Mucosa of stomach (tissue), 1 donor: ENCODE measurements around the gene TMEM39A.

Source experiments
- H3K27me3 ChIP-seq: one replicate; pipeline ENCODE4 v1.7.0; 2013; ENCODE audit warnings: mild to moderate bottlenecking, low read length; ENCODE audit not compliant: control insufficient read depth, insufficient read depth
- H3K36me3 ChIP-seq: one replicate; pipeline ENCODE4 v1.7.0; 2013; ENCODE audit warnings: low read length; ENCODE audit not compliant: control insufficient read depth, insufficient read depth
- H3K4me1 ChIP-seq: one replicate; pipeline ENCODE4 v1.7.0; 2013; ENCODE audit warnings: mild to moderate bottlenecking, low read length; ENCODE audit not compliant: control insufficient read depth, insufficient read depth
- H3K4me3 ChIP-seq: one replicate; pipeline ENCODE4 v1.7.0; 2013; ENCODE audit warnings: low read length
- H3K9ac ChIP-seq: one replicate; pipeline ENCODE4 v1.7.0; 2013; ENCODE audit warnings: mild to moderate bottlenecking, low read length, moderate library complexity
- H3K9me3 ChIP-seq: one replicate; pipeline ENCODE4 v1.7.0; 2013; ENCODE audit warnings: mild to moderate bottlenecking, low read length, moderate library complexity; ENCODE audit not compliant: control insufficient read depth
- donor health status: Pancreatic carcinoma.

TMEM39A gene, protein sequence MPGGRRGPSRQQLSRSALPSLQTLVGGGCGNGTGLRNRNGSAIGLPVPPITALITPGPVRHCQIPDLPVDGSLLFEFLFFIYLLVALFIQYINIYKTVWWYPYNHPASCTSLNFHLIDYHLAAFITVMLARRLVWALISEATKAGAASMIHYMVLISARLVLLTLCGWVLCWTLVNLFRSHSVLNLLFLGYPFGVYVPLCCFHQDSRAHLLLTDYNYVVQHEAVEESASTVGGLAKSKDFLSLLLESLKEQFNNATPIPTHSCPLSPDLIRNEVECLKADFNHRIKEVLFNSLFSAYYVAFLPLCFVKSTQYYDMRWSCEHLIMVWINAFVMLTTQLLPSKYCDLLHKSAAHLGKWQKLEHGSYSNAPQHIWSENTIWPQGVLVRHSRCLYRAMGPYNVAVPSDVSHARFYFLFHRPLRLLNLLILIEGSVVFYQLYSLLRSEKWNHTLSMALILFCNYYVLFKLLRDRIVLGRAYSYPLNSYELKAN

GRCh38 chr3:119463171-119464169 is at the start of gene TMEM39A:
Gene TMEM39A, minus strand, starts transcription at chr3:119463615. Its CDS starts 1,541 bp downstream, at chr3:119462074.
- H3K4me3 ChIP-seq: peak within 1 kb of the TSS; percentile 100
- H3K9me3 ChIP-seq: no peaks in the 10 kb centered on the region
- H3K27me3 ChIP-seq: no peaks in the 10 kb centered on the region
- H3K4me1 ChIP-seq: peaks cover 10% of the 10 kb centered on the region
- H3K9ac ChIP-seq: peak within 1 kb of the TSS; percentile 100
- no peaks in the 10 kb centered on the region for H3K36me3 ChIP-seq

- Histone ChIP-seq H3K4me3 (no peak overlapping the region), H3K9ac (no peak overlapping the region), H3K36me3 (no peaks in the 10 kb centered on the region), H3K27me3 (no peaks in the 10 kb centered on the region), H3K4me1 (no peaks in the 10 kb centered on the region), H3K9me3 (no peaks in the 10 kb centered on the region)
Observed at GRCh38 chr3:119510690-119511089, 47.3 kb upstream of the TMEM39A start.

- Histone ChIP-seq H3K36me3 (no peaks in the 10 kb centered on the region), H3K9ac (no peak overlapping the region), H3K4me3 (no peak overlapping the region)
Observed at GRCh38 chr3:119508172-119508845, 44.9 kb upstream of the TMEM39A start.

GRCh38 chr3:119507404-119507803 is 44.0 kb upstream of the TMEM39A start:
- Histone ChIP-seq H3K36me3 (no peaks in the 10 kb centered on the region), H3K9ac (no peak overlapping the region), H3K27me3 (no peaks in the 10 kb centered on the region), H3K4me1 (no peaks in the 10 kb centered on the region), H3K9me3 (no peaks in the 10 kb centered on the region), H3K4me3 (no peak overlapping the region)

More at GRCh38 chr3:119508172-119508845, 44.9 kb upstream of the TMEM39A start:
- H3K4me1 ChIP-seq: no peaks in the 10 kb centered on the region
- no peaks in the 10 kb centered on the region for H3K9me3 ChIP-seq
- no peaks in the 10 kb centered on the region for H3K27me3 ChIP-seq

DNA sequence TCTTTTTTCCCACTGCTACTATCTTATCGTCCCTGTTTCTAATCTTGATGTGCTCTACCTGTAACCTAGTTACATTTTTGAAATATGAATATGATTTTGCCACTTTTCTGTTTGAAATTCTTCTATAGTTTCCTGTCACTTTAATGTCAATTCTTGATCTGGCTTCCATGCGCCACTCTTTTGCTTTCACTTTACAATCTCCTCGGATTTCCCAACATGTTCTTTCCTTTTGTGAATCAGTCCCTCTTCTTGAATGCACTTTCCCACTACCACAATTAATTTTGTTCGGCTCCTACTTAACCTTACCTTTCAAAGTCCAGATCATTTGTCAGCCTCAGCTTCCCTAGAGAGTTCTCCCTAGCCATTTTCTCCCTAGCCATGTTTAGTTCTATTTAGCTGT is 43.2 kb upstream of the TMEM39A start:
- H3K4me3 ChIP-seq: no peak overlapping the region
- H3K9me3 ChIP-seq: no peaks in the 10 kb centered on the region
- peak overlapping the region; percentile 8 for H3K9ac ChIP-seq
- no peaks in the 10 kb centered on the region for H3K27me3 ChIP-seq
- H3K36me3 ChIP-seq: no peaks in the 10 kb centered on the region
- H3K4me1 ChIP-seq: no peaks in the 10 kb centered on the region

GRCh38 chr3:119500901-119501300 is 37.5 kb upstream of the TMEM39A start:
- Histone ChIP-seq H3K9me3 (no peaks in the 10 kb centered on the region), H3K9ac (no peak overlapping the region), H3K36me3 (no peaks in the 10 kb centered on the region), H3K4me1 (peaks cover 18% of the 10 kb centered on the region), H3K4me3 (no peak overlapping the region), H3K27me3 (no peaks in the 10 kb centered on the region)

DNA sequence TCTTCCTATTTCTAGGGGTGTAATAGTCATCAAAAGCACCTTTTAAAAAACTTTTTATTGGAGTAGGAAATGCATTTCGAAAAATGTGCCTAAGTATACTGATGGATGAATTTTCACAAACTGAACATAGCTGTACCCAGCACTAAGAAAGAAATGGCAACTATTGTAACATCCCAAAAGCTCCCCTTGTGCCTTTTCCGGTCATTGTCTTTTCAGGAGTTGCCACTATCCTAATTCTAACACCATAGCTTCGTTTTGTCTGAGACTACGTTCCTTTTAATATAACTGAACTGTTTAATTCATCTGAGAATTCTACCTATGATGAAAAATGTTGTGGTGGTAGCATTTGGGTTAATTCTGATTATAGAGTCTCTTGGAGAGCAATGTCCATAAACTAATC is 36.9 kb upstream of the TMEM39A start:
- H3K4me1 ChIP-seq: peaks cover 18% of the 10 kb centered on the region
- no peak overlapping the region for H3K4me3 ChIP-seq
- no peaks in the 10 kb centered on the region for H3K27me3 ChIP-seq
- no peaks in the 10 kb centered on the region for H3K9me3 ChIP-seq
- no peak overlapping the region for H3K9ac ChIP-seq
- H3K36me3 ChIP-seq: no peaks in the 10 kb centered on the region

- Histone ChIP-seq H3K36me3 (no peaks in the 10 kb centered on the region), H3K4me3 (peak within 1 kb of the TSS; percentile 99), H3K27me3 (no peaks in the 10 kb centered on the region), H3K4me1 (peaks cover 18% of the 10 kb centered on the region), H3K9ac (peak within 1 kb of the TSS; percentile 98), H3K9me3 (no peaks in the 10 kb centered on the region)
Observed at GRCh38 chr3:119498186-119499011, 35.0 kb upstream of the TMEM39A start, which contains the start of gene TIMMDC1. Gene TIMMDC1, plus strand, starts transcription at chr3:119498547. Its CDS starts 187 bp downstream, at chr3:119498734.

DNA sequence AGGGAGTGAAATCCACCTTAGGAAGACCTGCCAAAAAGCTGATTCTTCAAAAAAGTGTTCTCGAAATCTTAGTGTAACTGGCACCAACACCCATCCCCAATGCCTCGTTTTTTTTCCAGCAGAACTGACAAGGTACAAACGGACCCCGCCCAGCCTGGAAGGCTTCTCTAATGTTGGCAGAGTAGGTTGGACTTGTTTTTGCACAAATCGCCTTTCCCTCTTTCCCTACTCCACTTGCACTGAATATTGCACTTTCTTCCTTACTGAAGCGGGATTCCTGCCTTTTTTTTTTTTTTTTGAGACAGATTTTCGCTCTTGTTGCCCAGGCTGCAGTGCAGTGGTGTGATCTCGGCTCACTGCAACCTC is 34.4 kb upstream of the TMEM39A start:
- Histone ChIP-seq H3K36me3 (no peaks in the 10 kb centered on the region), H3K9ac (peak overlapping the region; percentile 98), H3K4me1 (peaks cover 18% of the 10 kb centered on the region), H3K27me3 (no peaks in the 10 kb centered on the region), H3K9me3 (no peaks in the 10 kb centered on the region), H3K4me3 (peak overlapping the region; percentile 99)

DNA sequence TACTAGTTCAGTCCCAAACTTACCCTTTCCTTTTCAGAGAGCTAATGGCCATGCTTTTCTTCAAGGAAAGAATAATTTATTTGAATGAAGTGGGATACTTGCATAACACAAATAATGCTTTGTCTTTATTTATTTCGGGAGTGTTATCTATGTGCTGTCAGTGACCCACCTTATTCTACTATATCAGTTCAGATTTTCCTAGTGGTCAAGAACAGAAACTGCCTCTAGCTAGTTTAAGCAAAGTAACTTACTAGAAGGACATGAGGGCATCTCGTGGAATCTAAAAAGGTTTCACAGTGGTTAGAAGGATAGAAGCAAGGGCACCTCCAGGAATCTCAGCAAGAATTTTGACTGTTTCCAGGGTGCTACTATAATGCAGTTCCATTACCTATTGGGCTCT is 31.2 kb upstream of the TMEM39A start:
- no peak overlapping the region for H3K9ac ChIP-seq
- H3K4me1 ChIP-seq: peaks cover 5% of the 10 kb centered on the region
- H3K9me3 ChIP-seq: no peaks in the 10 kb centered on the region
- no peak overlapping the region for H3K4me3 ChIP-seq
- H3K36me3 ChIP-seq: no peaks in the 10 kb centered on the region
- no peaks in the 10 kb centered on the region for H3K27me3 ChIP-seq

- H3K9ac ChIP-seq: no peak overlapping the region
- H3K4me1 ChIP-seq: no peaks in the 10 kb centered on the region
- no peaks in the 10 kb centered on the region for H3K9me3 ChIP-seq
- H3K27me3 ChIP-seq: no peaks in the 10 kb centered on the region
- no peaks in the 10 kb centered on the region for H3K36me3 ChIP-seq
- no peak overlapping the region for H3K4me3 ChIP-seq
Observed at GRCh38 chr3:119492810-119493209, 29.4 kb upstream of the TMEM39A start.
